ENCODE measurements around the gene CDK6. TPM values are rescaled to one million over a fixed set of nuclear protein-coding genes. Genes with fewer than 3 reads are reported as not detected.

The CDK6 gene
- total and polyA plus RNA-seq, 9 of the 15 experiments (the other 6 are each of a cell fraction or from before 2014, with no cell fraction given), result 7.6 to 109 (median 44.4) TPM

DNA sequence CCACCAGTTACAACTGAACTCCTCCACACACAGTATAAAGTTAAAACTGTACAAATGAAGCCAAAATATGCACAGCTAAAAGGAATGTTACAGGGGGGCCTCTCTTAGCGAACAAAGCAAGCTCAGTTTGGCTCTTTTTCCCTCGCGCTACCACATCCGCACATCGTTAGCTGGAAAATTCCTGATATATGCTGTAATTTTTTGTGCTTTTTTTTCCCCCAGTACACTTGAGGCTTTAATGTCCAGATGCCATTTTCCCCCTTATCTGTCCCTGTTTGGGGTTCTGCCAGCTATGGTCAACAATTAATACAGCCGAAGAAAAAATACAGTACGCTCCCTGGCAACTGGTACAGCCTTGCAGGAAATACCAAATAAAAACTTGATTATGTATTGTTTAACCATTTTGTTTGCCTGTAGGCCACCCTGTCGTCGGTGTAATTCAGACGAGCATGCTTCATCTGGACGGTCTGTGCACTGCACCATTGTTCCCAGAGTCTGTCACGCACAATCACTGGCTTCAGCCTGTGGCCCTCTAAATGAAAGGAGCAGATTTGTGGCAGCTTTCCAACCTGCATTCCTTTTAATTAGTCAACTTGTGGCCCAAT, 138.0 kb downstream of the CDK6 start:
- ATAC-seq (no peak), FAIRE-seq (no peak), DNase-seq (ENCODE audit: extremely low read depth in 1 of 4, low spot score in 3 of 4) (no peak)
- H3K9me1 ChIP-seq (ENCODE audit: control insufficient read depth, insufficient read depth, low read length), result no peaks in the 10 kb centered on the region
- H3K9ac ChIP-seq (ENCODE audit: insufficient read depth in 1 of 2, low read depth in 2 of 2, low read length in 2 of 2), result no peak overlapping the region
- no peaks in the 10 kb centered on the region for H3K9me3 ChIP-seq (replicated peaks; ENCODE audit: control insufficient read depth, insufficient read depth, low read depth, low read length)
- H3K36me3 ChIP-seq (ENCODE audit: control insufficient read depth, insufficient read depth, low read length), result no peaks in the 10 kb centered on the region; the same call in 2 of the 3 replicates
- H3K27ac ChIP-seq (ENCODE audit: extremely low read depth, low read depth, low read length), result no peak overlapping the region
- in situ Hi-C loops (cut with MboI), result loop anchor here (10.0 kb wide), 1 partner anchor 356 kb away; no protein-coding TSS in a partner anchor
- intact Hi-C loops (cut with micrococcal nuclease), result no loop called here
- H3K27me3 ChIP-seq (ENCODE audit: control insufficient read depth in 2 of 2, insufficient read depth in 2 of 2, low read length in 2 of 2), result no peaks in the 10 kb centered on the region
- 94% methylated on average over 12 of the region's 12 CpGs for WGBS (ENCODE audit: insufficient coverage, low coverage, missing lambda C conversion rate)
- CTCF ChIA-PET (ENCODE audit: low intra/inter-chr PET ratio), result no interaction called here
- no peak overlapping the region for H3K4me3 ChIP-seq
- H3K79me2 ChIP-seq (ENCODE audit: control insufficient read depth, insufficient read depth, low read length), result no peaks in the 10 kb centered on the region; the same call in 2 of the 3 replicates
- peaks cover 7 to 11% of the 10 kb centered on the region in 2 experiments; a peak in 3 of 5 replicates for H3K4me1 ChIP-seq (replicated peaks in 1 of 2; ENCODE audit: control insufficient read depth in 2 of 2, insufficient read depth in 2 of 2, low read length in 2 of 2)
- no TSS peak for BruUV-seq (replicated peaks)
- POLR2A ChIA-PET, result interaction anchor here (1.1 kb wide), 1 partner anchor 9 kb away, joined by 3 read pairs; no protein-coding TSS in a partner anchor
- TF ChIP-seq ZBTB7A (IDR thresholded peaks at IDR 0.05; ENCODE audit: borderline replicate concordance, control insufficient read depth, low read depth, low read length), result no peak
- TF ChIP-seq ZZZ3 (IDR thresholded peaks at IDR 0.05), result no peak
- TF ChIP-seq, protein P1, sequence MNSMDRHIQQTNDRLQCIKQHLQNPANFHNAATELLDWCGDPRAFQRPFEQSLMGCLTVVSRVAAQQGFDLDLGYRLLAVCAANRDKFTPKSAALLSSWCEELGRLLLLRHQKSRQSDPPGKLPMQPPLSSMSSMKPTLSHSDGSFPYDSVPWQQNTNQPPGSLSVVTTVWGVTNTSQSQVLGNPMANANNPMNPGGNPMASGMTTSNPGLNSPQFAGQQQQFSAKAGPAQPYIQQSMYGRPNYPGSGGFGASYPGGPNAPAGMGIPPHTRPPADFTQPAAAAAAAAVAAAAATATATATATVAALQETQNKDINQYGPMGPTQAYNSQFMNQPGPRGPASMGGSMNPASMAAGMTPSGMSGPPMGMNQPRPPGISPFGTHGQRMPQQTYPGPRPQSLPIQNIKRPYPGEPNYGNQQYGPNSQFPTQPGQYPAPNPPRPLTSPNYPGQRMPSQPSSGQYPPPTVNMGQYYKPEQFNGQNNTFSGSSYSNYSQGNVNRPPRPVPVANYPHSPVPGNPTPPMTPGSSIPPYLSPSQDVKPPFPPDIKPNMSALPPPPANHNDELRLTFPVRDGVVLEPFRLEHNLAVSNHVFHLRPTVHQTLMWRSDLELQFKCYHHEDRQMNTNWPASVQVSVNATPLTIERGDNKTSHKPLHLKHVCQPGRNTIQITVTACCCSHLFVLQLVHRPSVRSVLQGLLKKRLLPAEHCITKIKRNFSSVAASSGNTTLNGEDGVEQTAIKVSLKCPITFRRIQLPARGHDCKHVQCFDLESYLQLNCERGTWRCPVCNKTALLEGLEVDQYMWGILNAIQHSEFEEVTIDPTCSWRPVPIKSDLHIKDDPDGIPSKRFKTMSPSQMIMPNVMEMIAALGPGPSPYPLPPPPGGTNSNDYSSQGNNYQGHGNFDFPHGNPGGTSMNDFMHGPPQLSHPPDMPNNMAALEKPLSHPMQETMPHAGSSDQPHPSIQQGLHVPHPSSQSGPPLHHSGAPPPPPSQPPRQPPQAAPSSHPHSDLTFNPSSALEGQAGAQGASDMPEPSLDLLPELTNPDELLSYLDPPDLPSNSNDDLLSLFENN (IDR thresholded peaks at IDR 0.05; ENCODE audit: low read depth in 2 of 2, low read length in 2 of 2), result no peak
- TF ChIP-seq SIN3A (IDR thresholded peaks at IDR 0.05; ENCODE audit: borderline replicate concordance in 2 of 2, control insufficient read depth in 1 of 2, low read depth in 2 of 2, low read length in 2 of 2), result no peak
- TF ChIP-seq, protein P2, sequence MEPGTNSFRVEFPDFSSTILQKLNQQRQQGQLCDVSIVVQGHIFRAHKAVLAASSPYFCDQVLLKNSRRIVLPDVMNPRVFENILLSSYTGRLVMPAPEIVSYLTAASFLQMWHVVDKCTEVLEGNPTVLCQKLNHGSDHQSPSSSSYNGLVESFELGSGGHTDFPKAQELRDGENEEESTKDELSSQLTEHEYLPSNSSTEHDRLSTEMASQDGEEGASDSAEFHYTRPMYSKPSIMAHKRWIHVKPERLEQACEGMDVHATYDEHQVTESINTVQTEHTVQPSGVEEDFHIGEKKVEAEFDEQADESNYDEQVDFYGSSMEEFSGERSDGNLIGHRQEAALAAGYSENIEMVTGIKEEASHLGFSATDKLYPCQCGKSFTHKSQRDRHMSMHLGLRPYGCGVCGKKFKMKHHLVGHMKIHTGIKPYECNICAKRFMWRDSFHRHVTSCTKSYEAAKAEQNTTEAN (CRISPR knock-in tag; IDR thresholded peaks at IDR 0.05), result no peak
- H2AFZ ChIP-seq (ENCODE audit: low read depth, low read length), result no peak overlapping the region
- H3K4me2 ChIP-seq (ENCODE audit: insufficient read depth, low read length), result no peak overlapping the region
- peaks cover 9% of the 10 kb centered on the region; the same call in 1 of the 2 replicates for H4K20me1 ChIP-seq (replicated peaks; ENCODE audit: control insufficient read depth, insufficient read depth, low read length)

All from K562 (cell line).